Measurements from ENCODE around the gene FOS.

FOS gene

DNA sequence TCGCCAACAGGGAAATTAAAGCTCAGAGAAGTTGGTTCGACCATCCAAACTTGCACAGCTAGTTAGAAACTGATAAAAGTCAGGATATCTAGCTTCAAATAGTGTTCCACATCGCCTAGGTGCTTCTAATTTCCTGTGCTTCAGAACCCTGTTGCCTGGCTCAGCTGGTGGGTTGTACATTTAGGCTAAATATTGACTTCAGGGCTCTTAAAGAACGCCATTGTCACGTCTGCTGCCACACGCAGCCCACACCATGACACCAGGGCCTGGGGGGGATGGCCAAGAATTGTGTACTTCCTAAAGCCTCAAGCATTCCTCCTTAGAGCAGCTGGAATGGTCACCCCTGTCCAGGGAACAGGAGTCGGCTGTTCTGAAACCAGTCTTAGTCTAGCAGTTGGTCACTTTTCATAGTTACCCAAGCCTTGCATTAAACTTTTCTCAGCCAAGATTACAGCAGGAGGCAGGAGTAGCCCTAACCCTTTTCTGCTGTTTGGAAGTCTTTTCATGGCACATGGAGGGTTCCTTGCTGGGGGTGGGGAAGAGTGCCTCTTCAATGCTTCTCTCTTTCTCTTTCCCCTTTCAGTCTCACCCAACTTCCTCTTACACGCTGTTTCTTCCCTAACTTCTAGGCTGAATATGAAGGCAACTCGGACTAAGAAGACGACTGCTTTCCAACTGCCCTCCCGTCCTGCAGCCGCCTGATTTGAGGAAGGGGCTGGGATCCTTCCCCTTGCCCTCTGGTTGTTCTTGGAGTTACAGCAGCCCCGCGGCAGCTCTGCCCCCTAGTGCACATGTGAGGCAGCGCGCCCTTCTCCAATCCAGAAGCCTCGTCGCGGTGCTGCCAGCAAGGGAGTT lies 17.1 kb downstream of the FOS start (continued):
- TF ChIP-seq, protein P1, sequence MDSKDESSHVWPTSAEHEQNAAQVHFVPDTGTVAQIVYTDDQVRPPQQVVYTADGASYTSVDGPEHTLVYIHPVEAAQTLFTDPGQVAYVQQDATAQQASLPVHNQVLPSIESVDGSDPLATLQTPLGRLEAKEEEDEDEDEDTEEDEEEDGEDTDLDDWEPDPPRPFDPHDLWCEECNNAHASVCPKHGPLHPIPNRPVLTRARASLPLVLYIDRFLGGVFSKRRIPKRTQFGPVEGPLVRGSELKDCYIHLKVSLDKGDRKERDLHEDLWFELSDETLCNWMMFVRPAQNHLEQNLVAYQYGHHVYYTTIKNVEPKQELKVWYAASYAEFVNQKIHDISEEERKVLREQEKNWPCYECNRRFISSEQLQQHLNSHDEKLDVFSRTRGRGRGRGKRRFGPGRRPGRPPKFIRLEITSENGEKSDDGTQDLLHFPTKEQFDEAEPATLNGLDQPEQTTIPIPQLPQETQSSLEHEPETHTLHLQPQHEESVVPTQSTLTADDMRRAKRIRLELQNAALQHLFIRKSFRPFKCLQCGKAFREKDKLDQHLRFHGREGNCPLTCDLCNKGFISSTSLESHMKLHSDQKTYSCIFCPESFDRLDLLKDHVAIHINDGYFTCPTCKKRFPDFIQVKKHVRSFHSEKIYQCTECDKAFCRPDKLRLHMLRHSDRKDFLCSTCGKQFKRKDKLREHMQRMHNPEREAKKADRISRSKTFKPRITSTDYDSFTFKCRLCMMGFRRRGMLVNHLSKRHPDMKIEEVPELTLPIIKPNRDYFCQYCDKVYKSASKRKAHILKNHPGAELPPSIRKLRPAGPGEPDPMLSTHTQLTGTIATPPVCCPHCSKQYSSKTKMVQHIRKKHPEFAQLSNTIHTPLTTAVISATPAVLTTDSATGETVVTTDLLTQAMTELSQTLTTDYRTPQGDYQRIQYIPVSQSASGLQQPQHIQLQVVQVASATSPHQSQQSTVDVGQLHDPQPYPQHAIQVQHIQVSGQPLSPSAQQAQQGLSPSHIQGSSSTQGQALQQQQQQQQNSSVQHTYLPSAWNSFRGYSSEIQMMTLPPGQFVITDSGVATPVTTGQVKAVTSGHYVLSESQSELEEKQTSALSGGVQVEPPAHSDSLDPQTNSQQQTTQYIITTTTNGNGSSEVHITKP (tag by site-specific recombination; IDR thresholded peaks at IDR 0.05): peak; percentile 97
- no peak for TF ChIP-seq ZNF202 (tag by site-specific recombination; IDR thresholded peaks at IDR 0.05; ENCODE audit: borderline replicate concordance)
- TF ChIP-seq, protein P2, sequence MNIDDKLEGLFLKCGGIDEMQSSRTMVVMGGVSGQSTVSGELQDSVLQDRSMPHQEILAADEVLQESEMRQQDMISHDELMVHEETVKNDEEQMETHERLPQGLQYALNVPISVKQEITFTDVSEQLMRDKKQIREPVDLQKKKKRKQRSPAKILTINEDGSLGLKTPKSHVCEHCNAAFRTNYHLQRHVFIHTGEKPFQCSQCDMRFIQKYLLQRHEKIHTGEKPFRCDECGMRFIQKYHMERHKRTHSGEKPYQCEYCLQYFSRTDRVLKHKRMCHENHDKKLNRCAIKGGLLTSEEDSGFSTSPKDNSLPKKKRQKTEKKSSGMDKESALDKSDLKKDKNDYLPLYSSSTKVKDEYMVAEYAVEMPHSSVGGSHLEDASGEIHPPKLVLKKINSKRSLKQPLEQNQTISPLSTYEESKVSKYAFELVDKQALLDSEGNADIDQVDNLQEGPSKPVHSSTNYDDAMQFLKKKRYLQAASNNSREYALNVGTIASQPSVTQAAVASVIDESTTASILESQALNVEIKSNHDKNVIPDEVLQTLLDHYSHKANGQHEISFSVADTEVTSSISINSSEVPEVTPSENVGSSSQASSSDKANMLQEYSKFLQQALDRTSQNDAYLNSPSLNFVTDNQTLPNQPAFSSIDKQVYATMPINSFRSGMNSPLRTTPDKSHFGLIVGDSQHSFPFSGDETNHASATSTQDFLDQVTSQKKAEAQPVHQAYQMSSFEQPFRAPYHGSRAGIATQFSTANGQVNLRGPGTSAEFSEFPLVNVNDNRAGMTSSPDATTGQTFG (tag by site-specific recombination; IDR thresholded peaks at IDR 0.05; ENCODE audit: borderline replicate concordance): no peak
- no peak for TF ChIP-seq ZNF112 (tag by site-specific recombination; IDR thresholded peaks at IDR 0.05)
- TF ChIP-seq GLI2 (tag by site-specific recombination; IDR thresholded peaks at IDR 0.05; ENCODE audit: borderline replicate concordance, low read depth): no peak
- no peak for TF ChIP-seq ZNF488 (tag by site-specific recombination; IDR thresholded peaks at IDR 0.05)
- no peak for TF ChIP-seq TCF7L2 (IDR thresholded peaks at IDR 0.05; ENCODE audit: borderline replicate concordance, low read depth, low read length)
- TF ChIP-seq ZNF558 (tag by site-specific recombination; IDR thresholded peaks at IDR 0.05): no peak
- TF ChIP-seq PATZ1 (tag by site-specific recombination; IDR thresholded peaks at IDR 0.05): peak; percentile 41; the same call in 1 of the 2 replicates
- no peak for TF ChIP-seq BCL11A (tag by site-specific recombination; IDR thresholded peaks at IDR 0.05; ENCODE audit: low read depth)
- no peak for TF ChIP-seq ZNF23 (tag by site-specific recombination; IDR thresholded peaks at IDR 0.05; ENCODE audit: borderline replicate concordance)
- peak; percentile 70; the same call in 1 of the 2 replicates for TF ChIP-seq ZNF394 (tag by site-specific recombination; IDR thresholded peaks at IDR 0.05; ENCODE audit: borderline replicate concordance)
- no peak for TF ChIP-seq ZNF354C (tag by site-specific recombination; IDR thresholded peaks at IDR 0.05; ENCODE audit: borderline replicate concordance, low read depth)
- no peak; the same call in 1 of the 2 replicates for TF ChIP-seq ZNF341 (tag by site-specific recombination; IDR thresholded peaks at IDR 0.05; ENCODE audit: low read depth)
- no peak for TF ChIP-seq ZNF211 (tag by site-specific recombination; IDR thresholded peaks at IDR 0.05; ENCODE audit: low read depth)
- TF ChIP-seq YY2 (tag by site-specific recombination; IDR thresholded peaks at IDR 0.05): no peak
- TF ChIP-seq ZFP41 (tag by site-specific recombination; IDR thresholded peaks at IDR 0.05; ENCODE audit: borderline replicate concordance): no peak
- no peak for TF ChIP-seq PRDM6 (tag by site-specific recombination; IDR thresholded peaks at IDR 0.05)
- TF ChIP-seq ZNF302 (tag by site-specific recombination; IDR thresholded peaks at IDR 0.05; ENCODE audit: low read depth): no peak
- TF ChIP-seq, protein P3, sequence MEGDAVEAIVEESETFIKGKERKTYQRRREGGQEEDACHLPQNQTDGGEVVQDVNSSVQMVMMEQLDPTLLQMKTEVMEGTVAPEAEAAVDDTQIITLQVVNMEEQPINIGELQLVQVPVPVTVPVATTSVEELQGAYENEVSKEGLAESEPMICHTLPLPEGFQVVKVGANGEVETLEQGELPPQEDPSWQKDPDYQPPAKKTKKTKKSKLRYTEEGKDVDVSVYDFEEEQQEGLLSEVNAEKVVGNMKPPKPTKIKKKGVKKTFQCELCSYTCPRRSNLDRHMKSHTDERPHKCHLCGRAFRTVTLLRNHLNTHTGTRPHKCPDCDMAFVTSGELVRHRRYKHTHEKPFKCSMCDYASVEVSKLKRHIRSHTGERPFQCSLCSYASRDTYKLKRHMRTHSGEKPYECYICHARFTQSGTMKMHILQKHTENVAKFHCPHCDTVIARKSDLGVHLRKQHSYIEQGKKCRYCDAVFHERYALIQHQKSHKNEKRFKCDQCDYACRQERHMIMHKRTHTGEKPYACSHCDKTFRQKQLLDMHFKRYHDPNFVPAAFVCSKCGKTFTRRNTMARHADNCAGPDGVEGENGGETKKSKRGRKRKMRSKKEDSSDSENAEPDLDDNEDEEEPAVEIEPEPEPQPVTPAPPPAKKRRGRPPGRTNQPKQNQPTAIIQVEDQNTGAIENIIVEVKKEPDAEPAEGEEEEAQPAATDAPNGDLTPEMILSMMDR (tag by site-specific recombination; IDR thresholded peaks at IDR 0.05): peak; percentile 84
- no peak for TF ChIP-seq ZNF140 (tag by site-specific recombination; IDR thresholded peaks at IDR 0.05)
- TF ChIP-seq SCRT1 (tag by site-specific recombination; IDR thresholded peaks at IDR 0.05; ENCODE audit: borderline replicate concordance): no peak
- TF ChIP-seq ZNF324 (tag by site-specific recombination; IDR thresholded peaks at IDR 0.05): no peak
- TF ChIP-seq ZBTB8A (tag by site-specific recombination; IDR thresholded peaks at IDR 0.05): 0 out of 2 replicates have a peak, but pooled peaks have one; percentile 10
- no peak for TF ChIP-seq ZNF132 (tag by site-specific recombination; IDR thresholded peaks at IDR 0.05; ENCODE audit: borderline replicate concordance)
- TF ChIP-seq SP7 (tag by site-specific recombination; IDR thresholded peaks at IDR 0.05): 0 out of 2 replicates have a peak, but pooled peaks have one; percentile 14
